Ureter (tissue), 1 donor: ENCODE results near the gene CRYGB. TPM values are rescaled to one million over a fixed set of nuclear protein-coding genes. Genes with fewer than 3 reads are reported as not detected.
"Not testable (repeated sequence)": the region's sequence is repeated elsewhere in the genome, so short reads cannot be mapped to it uniquely, and the experiment has no call there.

ENCODE experiments used
- DNase-seq: peaks from one replicate; pipeline ENCODE4 v3.0.0-alpha.2; 2020; ENCODE audit warnings: low spot score
- total RNA-seq: library from RNA; stranded (reverse); gene quantifications from one replicate; pipeline ENCODE4 v1.2.4, GENCODE V29; 2023
- donor health status: DM: yes; HTN: yes; CAD: no.

Gene CRYGB
- total RNA-seq, 1 donor from 2014 or later, result not detected

DNA sequence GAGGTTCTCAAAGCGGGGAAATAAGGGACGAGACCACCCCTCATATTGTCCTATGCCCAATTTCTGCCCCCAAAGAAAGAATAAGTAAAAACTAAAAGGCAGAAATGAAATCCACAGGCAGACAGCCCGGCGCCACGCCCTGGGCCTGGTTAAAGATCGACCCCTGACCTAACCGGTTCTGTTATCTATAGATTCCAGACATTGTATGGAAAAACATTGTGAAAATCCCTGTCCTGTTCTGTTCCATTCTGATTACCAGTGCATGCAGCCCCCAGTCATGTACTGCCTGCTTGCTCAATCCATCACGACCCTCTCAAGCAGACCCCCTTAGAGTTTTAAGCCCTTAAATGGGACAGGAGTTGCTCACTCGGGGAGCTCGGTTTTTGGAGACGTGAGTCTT lies 28.6 kb downstream of the CRYGB start:
- DNase-seq, result not testable (repeated sequence)

DNA sequence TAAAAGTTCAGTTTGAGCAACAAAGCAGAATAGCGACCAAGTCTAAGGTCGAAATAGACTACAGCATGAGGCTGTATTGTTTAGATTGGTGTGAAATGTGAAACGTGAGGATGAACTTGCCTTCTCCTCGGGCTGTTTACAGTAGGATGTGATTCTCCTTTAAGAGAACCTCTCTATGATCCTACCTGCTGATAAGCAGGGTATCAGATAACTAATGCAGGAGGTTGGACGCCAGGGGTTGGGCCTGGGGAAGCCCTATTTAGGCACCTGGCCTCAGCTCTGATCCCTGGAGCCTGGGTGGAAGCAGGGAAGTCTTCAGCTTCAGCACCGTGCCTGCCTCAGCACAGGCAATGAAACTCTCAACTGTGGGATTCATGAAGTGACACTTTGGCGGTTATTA lies 33.0 kb downstream of the CRYGB start:
- no peak for DNase-seq

DNA sequence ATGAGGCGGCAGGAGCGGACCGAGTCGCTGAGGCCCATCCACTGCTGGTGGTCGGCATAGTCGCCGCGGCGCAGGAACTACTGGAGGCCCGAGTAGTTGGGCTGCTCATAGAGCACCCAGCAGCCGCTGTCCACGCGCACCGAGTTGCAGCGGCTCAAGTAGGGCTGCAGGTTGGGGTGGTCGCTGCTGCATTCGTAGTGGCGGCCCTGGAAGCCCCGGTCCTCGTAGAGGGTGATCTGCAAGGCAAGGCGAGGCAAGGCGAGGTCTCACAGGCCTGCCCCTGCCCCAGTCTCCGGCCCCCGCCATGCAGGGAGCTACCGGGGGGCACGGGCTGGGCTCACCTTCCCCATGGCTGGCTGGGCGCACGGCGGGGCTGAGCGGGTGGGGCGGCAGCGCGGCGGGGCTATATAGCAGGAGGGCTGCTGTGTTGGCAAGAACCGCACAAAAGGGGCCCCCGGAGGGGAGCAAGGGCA lies 33.6 kb downstream of the CRYGB start:
- not testable (repeated sequence) for DNase-seq

DNA sequence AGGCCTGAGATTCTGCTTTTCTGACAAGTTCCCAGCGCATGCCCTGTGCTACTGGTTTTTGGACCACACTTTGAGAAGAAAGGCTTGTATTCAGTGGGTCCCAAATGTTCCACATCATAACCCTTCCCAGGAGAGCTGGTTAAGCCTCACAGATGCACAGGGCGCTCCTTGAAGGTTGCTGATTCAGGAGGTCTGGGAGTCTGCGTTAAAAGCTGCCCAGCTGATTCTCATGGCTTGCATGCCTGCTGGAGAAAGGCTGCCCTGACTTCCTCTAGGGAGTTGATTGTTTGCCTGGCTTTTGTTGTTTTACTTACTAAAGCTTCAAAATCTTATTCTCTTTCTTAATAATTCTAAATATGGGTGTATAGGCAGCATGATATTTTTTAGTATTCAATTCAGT lies 42.3 kb downstream of the CRYGB start:
- no peak for DNase-seq

DNA sequence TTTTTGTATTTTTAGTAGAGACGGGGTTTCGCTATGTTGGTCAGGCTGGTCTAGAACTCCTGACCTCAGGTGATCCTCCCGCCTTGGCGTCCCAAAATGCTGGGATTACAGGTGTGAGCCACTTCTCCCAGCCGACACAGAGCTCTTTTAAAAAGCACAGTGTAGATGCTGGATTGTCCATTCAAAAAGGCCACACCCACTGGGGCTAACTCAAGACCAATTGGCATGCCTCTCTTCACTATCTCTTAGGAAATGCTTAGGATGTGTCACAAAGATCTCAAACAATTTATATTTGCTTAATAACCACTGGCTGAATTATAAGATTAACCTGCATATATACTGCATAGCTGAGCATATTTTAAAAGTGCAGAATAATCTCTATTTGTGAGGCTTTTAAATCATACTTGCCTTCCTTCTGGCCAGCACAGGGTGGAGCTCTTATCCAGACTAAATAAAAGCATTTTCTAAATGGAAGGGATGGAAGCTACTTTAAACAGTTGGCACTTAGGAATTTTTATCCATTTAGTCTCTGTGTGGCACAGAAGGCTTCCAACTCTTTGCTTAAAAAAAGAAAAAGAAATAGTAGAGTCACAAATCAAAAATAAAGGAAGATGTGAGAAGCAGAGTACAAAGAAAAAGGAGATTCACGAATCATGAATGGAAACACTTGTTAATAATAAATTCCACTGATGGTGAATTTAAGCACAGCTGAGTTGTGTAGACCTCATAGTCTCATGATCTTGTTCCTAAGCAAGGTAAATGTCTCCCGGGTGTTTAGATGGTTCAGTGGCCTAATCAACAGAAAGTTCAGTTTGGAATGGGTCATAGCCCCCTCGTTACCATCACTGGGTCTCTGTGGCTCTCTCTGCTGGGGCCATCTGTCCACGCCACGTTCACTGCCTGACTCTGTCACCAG lies 44.0 kb downstream of the CRYGB start:
- DNase-seq, result no peak

DNA sequence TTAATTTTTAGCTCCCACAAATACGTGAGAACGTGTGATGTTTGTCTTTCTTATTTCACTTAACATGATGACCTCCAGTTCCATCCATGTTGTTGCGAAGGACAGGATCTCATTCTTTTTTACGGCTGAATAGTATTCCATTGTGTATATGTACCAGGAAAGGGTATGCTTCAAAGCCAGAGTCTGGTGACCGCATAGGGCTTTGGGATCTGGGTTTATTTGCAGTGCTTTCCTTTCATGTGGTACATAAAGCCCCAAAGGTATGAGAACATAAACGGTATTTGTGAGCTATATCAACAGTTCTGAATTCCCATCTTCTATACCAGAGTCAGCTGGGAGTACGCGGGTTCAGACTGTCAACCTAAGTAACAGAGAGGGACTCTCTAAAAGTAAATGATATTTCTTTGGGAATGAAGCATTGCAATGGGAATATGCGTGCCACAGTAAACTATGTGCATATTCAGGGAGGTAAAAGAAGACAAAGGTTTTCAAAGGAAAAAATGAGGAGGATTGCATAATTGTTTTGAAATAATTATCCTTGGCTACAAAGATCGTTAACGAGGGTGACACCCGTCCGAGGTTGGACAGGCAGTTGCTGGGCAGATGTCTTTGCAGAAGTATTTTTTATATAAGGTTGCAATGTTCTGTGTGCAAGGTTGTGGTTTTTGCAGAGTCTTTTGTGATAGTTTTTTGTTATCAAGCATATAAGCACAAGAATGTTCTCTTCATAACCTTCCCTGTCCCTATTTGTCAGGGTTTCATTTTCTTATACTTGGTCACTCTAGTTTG lies 46.1 kb downstream of the CRYGB start:
- DNase-seq, result no peak

DNA sequence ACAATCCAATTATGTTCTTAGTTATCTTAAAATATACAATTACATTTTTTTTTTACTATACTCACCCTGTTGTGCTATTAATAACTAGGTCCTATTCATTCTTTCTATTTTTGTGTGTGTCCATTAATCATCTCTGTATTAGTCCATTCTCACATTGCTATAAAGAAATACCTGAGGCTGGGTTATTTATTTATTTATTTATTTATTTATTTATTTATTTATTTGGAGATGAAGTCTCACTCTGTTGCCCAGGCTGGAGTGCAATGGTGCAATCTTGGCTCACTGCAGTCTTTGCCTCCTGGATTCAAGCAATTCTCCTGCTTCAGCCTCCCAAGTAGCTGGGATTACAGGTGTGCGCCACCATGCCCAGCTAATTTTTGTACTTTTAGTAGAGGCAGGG lies 47.3 kb downstream of the CRYGB start:
- DNase-seq, result not testable (repeated sequence)

DNA sequence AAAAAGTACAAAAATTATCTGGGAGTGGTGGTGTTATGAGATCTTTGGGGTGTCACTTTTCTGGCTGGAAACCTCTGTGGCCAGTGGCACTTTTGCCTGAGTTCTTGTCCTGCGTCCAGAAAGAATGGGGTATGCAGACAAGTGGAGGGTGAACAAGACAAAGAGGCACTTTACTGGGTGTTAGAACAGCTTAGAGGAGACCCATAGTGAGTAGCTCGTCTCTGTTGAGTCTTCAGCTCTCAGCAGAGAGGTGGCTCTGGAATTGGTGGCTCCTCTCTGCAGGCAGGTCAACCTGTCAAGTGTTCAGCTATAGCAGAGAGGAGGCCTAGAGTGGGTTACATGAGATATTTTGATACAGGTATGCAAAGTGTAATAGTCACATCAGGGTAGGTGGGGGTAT lies 47.7 kb downstream of the CRYGB start:
- no peak for DNase-seq

DNA sequence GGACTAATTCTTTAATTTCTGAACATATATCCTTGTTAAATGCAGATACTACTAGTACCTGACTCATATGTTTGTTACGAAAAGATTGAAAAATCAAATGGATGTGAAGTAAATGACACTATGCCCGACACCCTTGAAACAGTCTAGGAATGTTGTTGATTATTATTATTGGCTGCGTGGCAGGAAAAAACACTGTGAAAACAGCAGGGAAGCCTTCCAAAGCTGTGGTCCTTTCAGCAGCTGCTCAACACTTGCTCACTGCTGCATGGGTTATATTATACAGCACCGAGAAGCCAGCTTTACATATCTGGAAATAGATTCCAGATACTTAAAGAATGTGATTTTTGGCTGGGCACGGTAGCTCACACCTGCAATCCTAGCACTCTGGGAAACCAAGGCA lies 48.2 kb downstream of the CRYGB start:
- no peak for DNase-seq

DNA sequence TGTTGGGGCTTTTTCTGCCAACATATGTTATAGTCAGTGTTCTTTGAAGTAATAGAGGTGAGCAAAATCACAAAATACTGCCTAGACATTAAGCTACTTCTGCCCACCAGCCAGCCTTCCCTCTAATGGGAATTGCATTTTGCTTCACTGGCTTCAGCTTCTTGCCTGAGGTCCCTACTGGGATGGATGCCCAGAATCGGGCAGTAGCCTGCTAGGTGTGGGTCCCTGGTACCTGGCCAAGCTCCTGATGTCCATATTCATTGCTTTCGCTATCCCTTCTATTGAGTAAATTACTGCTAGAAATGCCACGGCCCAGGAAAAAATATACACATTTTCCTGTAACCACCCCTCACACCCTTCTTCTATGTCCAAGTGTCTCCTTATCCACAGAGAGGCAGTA lies 48.6 kb downstream of the CRYGB start:
- DNase-seq, result no peak

DNA sequence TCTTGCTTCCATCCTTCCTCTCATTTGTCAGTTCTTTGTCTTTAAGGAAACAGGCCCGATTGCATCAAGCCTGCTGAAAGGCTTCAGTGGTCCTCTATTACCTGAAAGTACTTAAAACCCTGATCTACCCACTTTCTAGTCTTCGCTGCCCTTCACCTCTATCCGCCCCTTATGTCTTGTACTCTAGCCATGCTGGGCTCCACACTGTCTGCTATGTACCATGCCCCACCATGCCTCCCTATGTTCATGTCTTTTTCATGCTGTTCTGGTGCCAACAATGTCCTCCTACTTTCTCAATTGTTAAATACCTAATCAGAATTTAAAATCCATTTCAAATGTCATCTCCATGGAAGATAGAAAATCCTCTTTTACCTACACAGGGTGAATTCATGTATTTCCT lies 49.9 kb downstream of the CRYGB start:
- no peak for DNase-seq

DNA sequence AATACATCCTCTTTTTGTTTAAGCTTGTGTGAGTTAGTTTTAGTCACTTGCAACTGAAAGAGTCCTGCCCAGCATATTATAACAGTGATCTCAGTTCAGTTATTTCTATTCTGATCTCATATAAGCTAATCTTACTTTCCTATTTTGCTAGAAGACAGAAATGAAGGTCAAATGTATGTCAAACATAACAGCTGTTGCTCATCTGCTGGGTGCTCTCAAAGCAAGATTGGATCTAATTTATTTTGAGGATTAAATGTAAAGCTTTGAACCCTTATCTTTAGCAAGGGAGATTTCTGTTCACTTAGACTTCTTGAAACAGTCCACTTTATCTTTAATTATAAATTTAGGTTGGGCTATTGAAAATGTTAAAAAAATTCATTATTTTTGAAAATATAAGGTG lies 52.8 kb downstream of the CRYGB start:
- DNase-seq, result no peak

Other genes starting within 250 kb of the CRYGB start
- gene PLEKHM3, start 120.6 kb downstream of the CRYGB start, total RNA-seq, result 15.2 TPM
- gene CRYGD, start 21.6 kb downstream of the CRYGB start, total RNA-seq, result not detected
- not detected for gene CRYGC, start 16.3 kb downstream of the CRYGB start, total RNA-seq
- gene CRYGA, start 17.4 kb upstream of the CRYGB start, total RNA-seq, result not detected
- not detected for gene C2orf80, start 43.9 kb upstream of the CRYGB start, total RNA-seq
- gene IDH1, start 108.9 kb upstream of the CRYGB start, total RNA-seq, result 488 TPM
- 34.4 TPM for gene PIKFYVE, start 120.1 kb upstream of the CRYGB start, total RNA-seq